IPS-18c (cell line): ENCODE measurements around the gene SPTBN5.

Experiments used
- H3K4me3 ChIP-seq: 2 replicates; pipeline ENCODE4 v1.7.0; 2013; ENCODE audit warnings: low read depth, mild to moderate bottlenecking, low read length, moderate library complexity; ENCODE audit not compliant: insufficient read depth
- H3K9me3 ChIP-seq: one replicate; pipeline ENCODE4 v1.6.1; 2013; ENCODE audit warnings: mild to moderate bottlenecking, low read length, moderate library complexity; ENCODE audit not compliant: control insufficient read depth, insufficient read depth

SPTBN5 gene

DNA sequence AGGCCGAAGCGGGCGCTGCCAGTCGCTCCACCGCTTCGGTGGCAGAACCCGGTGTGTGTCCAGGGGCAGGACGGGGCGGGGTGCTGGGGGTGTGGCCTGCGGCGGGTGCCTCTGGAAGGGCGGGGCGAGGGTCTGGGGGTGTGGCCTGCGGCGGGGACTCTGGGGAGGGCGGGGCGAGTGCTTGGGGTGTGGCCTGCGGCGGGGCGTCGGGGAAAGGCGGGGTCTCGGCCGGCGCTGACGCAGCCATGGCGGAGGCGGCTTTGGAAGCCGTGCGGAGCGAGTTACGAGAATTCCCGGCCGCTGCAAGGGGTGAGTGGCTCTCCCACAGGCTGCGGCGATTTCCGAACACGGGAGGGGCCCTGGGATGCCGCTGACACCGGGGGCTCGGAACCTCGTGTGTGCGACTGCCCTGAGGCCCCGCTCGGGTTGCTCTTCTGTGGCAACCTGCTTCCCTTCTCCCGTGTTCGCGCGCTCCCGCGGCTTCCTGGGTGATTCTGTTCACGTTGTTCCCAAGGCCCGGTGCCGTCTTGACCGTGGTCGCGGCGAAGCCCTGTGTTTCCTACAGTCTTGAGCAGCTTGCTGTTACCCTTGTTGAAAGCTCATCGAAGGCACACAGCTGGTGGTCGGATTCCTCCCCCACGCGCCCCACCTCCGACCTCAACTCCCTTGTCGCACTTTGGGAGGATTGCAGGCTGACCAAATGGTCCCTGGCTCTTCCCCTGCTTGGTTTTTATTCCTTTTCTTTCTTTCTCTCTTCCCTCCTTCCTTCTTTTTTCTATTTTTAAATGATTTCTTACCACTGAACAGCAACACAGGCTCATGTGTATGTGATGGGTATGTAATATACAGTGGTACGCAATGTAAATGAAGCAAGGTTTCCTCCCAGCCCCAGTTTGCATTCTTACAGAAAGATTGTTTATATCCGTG is 65.7 kb downstream of the SPTBN5 start, which contains the start of gene JMJD7:
JMJD7 (plus strand) TSS at position 213 of the 927 bp plus-strand sequence; CDS start at position 246, 33 bp downstream.
- Histone ChIP-seq H3K9me3 (peaks cover 6% of the 10 kb centered on the region), H3K4me3 (peak within 1 kb of the TSS; percentile 96)

DNA sequence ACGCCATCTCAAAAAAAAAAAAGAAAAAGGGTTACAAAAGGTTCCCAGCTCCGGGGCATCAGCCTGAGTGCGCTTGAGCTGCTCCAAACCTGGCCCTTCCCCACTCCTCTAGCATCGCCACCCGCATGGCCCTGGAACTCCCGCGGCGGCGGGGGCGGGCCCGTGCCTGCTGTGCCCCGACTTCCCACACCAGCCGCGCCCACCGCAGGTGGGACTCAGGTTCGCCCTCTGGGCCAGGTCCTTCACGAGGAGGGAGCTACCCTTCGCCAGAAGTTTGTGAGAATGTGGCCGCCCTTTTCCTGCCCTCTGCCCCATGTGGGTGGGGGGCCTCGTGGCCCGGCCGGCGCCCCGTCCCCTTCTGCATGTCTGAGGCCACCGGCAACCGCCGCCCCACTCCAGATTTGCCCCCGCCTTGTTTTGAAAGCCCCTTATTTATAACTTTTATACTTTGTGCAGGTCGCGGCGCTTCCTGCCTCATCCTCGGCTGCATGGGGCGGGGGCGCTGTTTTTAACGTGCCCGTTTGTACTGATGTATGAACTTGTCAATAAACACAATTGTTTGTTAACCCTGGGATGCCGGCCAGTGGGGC is 66.5 kb downstream of the SPTBN5 start:
- Histone ChIP-seq H3K9me3 (peaks cover 6% of the 10 kb centered on the region), H3K4me3 (peak overlapping the region; percentile 96)

DNA sequence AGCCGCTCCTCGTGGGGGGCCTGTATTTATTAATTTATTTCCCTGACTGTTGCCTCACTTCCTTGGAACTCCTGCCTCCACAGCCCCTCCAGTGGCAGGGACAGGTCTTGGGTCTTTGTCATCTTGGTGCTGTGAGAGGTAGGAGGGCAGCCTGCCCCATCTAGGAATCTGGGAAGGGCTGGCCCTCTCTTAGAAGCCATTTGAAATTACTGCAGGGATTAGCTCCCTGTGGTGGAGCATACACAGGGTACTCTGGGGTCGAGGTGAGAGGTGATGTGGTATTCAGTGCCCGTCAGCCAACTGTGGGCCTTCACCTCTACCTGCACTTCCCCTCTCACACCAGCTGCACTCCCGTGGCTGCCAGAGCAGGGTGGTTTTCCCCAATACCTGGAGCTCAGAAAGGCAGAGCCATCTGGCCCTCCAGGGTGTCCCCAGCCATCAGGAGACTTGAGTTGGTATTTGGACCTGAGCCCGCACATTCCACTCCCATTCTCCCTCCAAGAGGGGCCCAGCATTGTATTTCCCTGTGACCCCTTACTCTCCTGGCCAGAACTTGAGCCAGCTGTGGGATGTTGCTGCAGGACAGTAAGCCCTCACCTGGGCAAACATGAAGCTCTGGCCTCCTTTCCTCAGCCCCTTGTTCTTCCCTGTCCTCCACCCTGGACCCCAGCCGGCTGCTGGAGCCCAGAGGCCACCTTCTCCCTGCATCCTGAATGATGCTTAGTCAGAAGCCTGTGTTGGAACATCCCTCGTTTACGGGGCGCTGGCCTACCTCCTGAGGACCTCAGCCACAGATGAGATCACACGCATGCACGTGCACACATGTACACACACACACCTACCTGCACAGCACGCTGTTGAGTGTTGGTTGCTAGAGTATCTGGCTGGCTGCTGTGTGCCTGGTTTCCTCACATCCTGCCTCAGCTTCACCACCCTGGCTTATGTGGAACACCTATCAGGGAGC is 68.0 kb downstream of the SPTBN5 start:
- H3K9me3 ChIP-seq: peaks cover 3% of the 10 kb centered on the region

DNA sequence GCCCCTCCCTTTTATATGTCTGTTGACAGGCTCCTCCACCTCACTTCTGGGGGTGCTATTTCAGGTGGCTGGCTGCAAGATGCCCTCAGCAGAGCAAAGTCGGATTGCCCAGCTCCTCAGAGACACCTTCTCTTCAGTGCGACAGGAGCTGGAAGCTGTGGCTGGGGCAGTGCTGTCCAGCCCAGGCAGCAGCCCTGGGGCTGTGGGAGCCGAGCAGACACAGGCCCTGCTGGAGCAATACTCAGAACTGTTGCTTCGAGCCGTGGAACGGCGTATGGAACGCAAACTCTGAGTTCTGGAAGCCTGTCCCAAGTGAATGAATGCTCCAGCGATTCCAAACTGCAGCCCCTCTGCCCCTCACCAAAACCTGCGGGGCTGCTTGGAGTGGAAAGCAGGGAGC is 68.7 kb downstream of the SPTBN5 start:
- peaks cover 3% of the 10 kb centered on the region for H3K9me3 ChIP-seq

More for the DNA sequence above, 68.0 kb downstream of the SPTBN5 start:
- H3K4me3 ChIP-seq: no peak overlapping the region

DNA sequence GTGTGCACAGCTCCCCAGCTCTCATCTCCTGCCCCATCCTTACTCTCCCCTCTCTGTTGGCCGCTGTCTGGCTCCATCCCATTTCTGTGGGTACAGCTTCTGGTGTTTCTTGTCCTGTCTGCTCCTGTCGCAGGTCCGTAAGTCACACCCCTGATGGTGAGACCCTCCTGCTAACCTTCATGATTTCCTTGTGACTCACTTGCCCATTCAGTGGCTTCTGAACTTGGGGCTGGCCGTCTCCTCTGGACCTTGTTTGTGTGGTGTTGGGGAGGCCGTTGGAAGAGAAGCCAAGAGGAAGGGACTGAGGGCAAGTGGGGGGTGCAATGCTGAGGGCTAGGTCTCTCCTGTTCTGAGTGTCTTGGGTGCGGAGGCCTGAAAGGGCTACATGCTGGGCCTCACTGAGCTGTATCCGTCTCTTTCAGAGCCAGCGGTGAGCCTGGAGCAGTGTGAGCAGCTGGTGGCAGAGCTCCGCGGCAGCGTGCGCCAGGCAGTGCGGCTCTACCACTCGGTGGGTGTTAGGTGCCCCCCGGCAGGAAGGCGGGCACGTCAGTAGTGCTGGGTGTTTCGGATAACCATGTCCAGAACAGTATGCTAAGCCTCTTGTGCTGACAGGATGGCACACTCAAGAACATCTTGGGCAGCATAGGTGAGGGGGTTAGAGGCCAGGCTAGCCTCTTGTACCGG is 69.6 kb downstream of the SPTBN5 start:
- Histone ChIP-seq H3K4me3 (no peak overlapping the region), H3K9me3 (peaks cover 3% of the 10 kb centered on the region)

More for the DNA sequence above, 68.7 kb downstream of the SPTBN5 start:
- no peak overlapping the region for H3K4me3 ChIP-seq

DNA sequence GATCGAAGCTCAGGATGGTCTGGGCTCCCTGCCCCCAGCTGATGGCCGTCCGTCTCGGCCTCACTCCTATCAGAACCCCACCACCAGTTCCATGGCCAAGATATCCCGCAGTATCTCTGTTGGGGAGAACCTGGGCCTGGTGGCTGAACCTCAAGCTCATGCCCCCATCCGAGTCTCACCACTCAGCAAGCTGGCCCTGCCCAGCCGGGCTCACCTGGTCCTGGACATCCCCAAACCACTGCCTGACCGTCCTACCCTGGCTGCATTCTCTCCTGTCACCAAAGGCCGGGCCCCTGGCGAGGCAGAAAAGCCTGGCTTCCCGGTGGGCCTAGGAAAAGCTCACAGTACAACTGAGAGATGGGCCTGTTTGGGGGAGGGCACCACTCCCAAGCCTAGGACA is 70.4 kb downstream of the SPTBN5 start:
- H3K9me3 ChIP-seq: peaks cover 3% of the 10 kb centered on the region
- no peak overlapping the region for H3K4me3 ChIP-seq

DNA sequence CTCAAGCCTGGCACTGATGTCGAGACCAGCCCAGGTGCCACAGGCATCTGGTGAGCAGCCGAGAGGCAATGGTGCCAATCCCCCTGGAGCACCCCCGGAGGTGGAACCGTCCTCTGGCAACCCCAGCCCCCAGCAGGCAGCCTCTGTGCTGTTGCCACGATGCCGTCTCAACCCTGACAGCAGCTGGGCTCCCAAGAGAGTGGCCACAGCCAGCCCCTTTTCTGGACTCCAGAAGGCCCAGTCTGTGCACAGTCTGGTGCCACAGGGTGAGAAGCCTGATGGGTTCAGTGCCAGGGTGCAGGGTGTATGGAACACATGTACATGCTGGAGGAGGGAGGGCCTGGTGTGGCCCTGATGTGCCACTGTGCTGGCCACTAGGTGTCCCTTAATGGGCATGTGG is 70.9 kb downstream of the SPTBN5 start:
- Histone ChIP-seq H3K9me3 (peaks cover 3% of the 10 kb centered on the region), H3K4me3 (no peak overlapping the region)

DNA sequence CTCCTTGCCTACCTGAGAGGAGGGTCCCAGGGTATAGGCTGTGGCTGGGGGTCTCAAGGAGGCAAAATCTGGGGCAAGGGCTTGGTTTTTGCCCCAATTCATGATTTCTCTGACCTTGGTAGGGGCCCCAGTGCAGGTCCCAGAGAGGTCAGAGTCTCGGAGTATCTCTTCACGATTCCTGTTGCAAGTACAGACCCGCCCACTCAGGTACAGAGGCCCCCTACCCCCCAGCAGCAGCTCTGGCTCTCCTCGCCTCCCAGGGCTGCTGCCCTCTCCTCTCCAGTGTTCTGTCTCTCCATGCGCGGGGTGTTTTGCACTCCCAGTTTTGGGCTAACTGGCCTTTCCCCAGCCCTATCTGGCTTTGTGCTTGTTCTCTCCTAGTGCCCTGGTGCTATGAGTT is 71.4 kb downstream of the SPTBN5 start:
- no peak overlapping the region for H3K4me3 ChIP-seq
- peaks cover 3% of the 10 kb centered on the region for H3K9me3 ChIP-seq

DNA sequence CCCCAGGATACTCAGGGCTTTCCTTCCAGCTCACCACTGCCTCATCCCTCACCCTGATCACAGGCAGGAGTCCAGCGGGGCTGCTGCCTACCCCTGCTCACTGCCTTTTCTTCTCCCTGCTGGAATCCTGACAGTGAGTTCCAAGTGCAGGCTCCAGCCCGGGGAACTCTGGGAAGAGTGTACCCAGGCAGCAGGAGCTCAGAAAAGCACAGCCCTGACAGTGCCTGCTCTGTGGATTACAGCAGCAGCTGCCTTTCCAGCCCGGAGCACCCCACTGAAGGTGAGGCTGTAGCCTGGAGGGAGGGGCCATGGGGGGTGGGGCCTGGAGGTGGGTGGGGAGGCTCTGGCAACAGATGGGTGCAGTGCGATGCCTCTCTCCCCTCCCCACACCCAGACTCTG is 72.0 kb downstream of the SPTBN5 start:
- peaks cover 3% of the 10 kb centered on the region for H3K9me3 ChIP-seq
- H3K4me3 ChIP-seq: no peak overlapping the region

DNA sequence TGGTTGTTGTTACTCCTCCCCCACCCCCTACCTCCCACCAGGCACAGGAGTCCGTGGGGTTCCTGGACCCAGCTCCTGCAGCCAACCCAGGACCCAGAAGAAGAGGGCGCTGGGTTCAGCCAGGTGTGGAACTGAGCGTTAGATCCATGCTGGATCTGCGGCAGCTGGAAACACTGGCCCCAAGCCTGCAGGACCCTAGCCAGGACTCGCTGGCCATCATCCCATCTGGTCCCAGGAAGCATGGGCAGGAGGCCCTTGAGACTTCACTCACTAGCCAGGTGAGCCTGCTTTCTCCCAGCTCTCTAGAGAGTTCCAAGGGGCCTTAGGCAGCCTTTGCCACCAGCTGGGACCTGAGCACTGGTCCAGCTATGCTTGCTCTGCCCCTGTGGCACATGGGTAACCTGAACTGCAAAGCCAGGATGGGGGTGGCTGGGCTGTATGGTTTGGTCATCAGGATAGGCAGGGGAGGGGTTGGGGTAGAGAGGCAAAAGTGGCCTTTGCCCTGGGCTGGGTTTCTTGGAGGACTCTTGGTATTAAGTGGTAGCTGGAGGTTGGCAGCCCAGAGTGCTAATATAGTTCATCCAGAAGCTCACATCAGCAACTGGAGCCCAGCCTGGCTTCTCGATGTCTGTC is 72.9 kb downstream of the SPTBN5 start:
- peaks cover 3% of the 10 kb centered on the region for H3K9me3 ChIP-seq
- H3K4me3 ChIP-seq: no peak overlapping the region

DNA sequence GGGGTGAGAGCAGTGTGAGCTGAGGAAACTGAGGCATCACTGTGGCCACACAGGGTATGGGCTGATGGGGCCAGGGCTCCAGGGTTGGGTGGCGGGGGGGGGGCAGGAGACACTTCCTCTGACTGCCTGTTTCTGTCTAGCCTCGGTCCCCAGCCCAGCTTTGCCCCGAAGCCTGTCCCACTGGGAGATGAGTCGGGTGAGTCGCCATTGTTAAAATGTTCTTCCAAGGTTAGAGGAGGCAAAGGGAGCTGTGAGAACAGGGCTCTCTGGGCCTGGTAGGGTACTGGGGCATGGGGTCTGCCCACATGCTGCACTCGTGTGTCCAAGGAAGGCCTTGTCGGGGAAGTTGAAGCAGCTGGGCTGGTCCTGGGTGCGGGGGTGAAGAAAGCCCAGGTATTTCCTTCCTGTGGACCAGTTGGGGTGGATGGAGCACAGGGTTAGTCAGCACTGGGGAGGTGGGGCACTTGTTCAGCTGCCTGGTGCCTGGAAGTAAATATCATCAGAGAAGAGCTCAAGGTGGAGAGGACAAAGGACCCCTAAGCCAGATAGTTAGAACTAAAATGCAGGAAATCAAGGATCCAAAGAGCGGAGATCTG is 74.3 kb downstream of the SPTBN5 start:
- Histone ChIP-seq H3K9me3 (no peaks in the 10 kb centered on the region), H3K4me3 (no peak overlapping the region)

DNA sequence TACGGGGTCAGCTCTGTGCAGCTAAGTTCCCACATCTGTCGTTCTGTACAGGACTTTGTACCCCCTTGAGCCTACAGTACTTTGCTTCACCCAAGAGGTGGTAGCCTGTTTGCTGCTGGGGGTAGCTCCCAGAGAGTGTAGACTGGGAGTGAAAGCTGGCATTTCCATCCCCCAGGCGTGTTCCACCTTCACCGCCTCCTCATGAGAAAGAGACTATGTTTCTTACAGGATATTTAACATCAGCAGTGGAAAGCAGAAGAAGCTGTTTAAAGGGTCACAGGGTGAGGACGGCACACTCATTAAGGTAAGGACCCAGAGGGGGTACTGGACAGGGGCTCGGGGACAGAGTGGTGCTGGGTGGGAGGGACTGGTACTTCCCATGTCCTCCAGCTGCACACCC is 76.1 kb downstream of the SPTBN5 start:
- no peak overlapping the region for H3K4me3 ChIP-seq

DNA sequence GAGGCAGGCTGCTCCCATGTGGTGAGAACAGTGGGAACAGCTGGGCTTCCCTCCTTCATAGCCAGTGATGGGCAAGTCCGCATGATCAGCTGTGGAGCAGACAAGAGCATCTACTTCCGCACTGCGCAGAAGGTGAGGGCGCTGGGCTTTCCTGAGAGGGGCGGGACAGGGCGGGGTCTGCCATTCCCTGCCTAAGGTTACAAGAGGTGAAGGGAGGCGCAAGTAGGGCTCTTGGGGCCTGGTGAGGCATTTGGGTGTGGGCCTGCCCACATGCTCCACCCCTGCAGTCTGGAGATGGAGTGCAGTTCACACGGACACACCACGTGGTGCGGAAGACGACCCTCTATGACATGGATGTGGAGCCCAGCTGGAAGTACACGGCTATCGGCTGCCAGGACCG is 76.5 kb downstream of the SPTBN5 start:
- H3K9me3 ChIP-seq: no peaks in the 10 kb centered on the region
- H3K4me3 ChIP-seq: no peak overlapping the region

More for the DNA sequence above, 76.1 kb downstream of the SPTBN5 start:
- no peaks in the 10 kb centered on the region for H3K9me3 ChIP-seq

DNA sequence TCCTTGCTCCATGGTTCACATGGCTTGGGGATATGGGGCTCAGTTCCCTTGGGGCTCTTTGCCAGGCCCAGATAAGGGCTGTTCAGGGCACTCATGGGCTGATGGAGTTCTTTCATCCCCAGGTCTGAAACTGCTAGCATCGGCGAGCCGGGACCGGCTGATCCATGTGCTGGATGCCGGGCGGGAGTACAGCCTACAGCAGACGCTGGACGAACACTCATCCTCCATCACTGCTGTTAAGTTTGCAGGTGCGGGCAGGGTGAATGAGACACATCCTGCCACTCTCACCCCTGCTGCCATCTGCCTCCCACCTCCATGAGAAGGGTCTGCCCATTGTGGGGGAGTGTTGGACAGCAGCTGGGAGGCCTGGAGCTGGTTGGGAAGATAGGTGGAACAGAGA is 77.1 kb downstream of the SPTBN5 start:
- H3K4me3 ChIP-seq: no peak overlapping the region
- H3K9me3 ChIP-seq: no peaks in the 10 kb centered on the region

DNA sequence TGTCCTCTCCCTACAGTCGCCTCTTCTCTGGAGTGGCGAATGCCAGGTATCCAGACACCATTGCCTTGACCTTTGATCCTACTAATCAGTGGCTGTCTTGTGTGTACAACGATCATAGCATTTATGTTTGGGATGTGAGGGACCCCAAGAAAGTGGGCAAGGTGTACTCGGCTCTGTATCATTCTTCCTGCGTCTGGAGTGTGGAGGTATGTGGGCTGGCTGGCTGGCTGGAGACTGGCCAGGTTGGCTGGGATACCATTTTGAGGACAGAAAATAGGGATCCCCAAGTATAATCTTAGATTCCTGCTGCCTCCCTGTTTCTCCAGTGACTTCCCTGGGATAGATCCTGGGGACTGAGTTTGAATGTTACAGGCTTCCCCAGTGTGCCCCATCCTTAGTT is 79.3 kb downstream of the SPTBN5 start:
- no peaks in the 10 kb centered on the region for H3K9me3 ChIP-seq
- H3K4me3 ChIP-seq: no peak overlapping the region

DNA sequence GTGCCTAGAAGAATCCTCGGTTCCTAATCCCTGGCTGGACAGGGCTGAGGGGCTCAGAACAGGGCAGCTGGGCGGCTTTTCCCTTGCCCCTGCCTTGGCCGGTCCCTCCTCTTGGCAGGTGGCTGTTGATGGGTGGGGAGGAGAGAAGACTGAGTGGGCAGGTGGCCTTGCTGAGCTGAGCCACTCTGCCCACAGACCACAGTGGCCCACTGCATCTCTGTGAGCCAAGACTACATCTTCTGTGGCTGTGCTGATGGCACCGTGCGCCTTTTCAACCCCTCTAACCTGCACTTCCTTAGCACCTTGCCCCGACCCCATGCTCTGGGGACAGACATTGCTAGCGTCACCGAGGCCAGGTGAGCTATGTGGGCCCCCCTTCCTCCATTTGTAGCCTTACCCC is 80.4 kb downstream of the SPTBN5 start:
- no peak overlapping the region for H3K4me3 ChIP-seq
- no peaks in the 10 kb centered on the region for H3K9me3 ChIP-seq
